GM12873 (cell line): Measurements from ENCODE around the gene IRF9.

Experiments used
- CTCF ChIP-seq: IDR thresholded peaks from 2 replicates; pipeline ENCODE4 v1.5.1; 2012; ENCODE audit warnings: low read depth, mild to moderate bottlenecking, moderate library complexity, low read length, control low read depth; ENCODE audit not compliant: insufficient read depth; ENCODE audit errors: missing control alignments

The IRF9 gene

GRCh38 chr14:24185741-24186140, 24.7 kb downstream of the IRF9 start:
- TF ChIP-seq CTCF, result no peak

GRCh38 chr14:24186831-24187538, 25.9 kb downstream of the IRF9 start:
- no peak for TF ChIP-seq CTCF

- TF ChIP-seq CTCF, result no peak
These were observed 26.5 kb downstream of the IRF9 start for GRCh38 chr14:24187539-24187915.

GRCh38 chr14:24188251-24189058, 27.4 kb downstream of the IRF9 start, which contains the start of gene IPO4:
TSS of gene IPO4 (minus strand) at chr14:24188816. CDS start at chr14:24188787, 29 bp downstream.
- TF ChIP-seq CTCF, result no peak

GRCh38 chr14:24189059-24189375, 28.0 kb downstream of the IRF9 start:
- no peak for TF ChIP-seq CTCF

- no peak for TF ChIP-seq CTCF
These were observed 28.4 kb downstream of the IRF9 start for GRCh38 chr14:24189460-24189859.

- TF ChIP-seq CTCF, result no peak
These were observed 29.4 kb downstream of the IRF9 start for GRCh38 chr14:24190416-24190815.
